Aorta (tissue), 5 donors: Measurements from ENCODE around the gene MTRF1. TPM values are rescaled to one million over a fixed set of nuclear protein-coding genes. Genes with fewer than 3 reads are reported as not detected.

Experiments used
- ATAC-seq: fragments of 200-7000 bp; cut with Tn5 transposase; one replicate; pipeline ENCODE4 v1.9.1; 2022; ENCODE audit warnings: moderate library complexity; ENCODE audit not compliant: low FRiP score
- DNase-seq, 2 donors: peaks; one replicate each; pipeline ENCODE4 v3.0.0-alpha.2; 2020
- H3K27ac ChIP-seq, 2 donors: one replicate each; pipeline ENCODE4 v1.5.1; 2013; ENCODE audit warnings: low read length in 2 of 2, mild to moderate bottlenecking in 2 of 2, moderate library complexity in 2 of 2, control low read depth in 1 of 2, inconsistent platforms in 1 of 2, low read depth in 1 of 2
- H3K27me3 ChIP-seq, 2 donors: one replicate each; pipeline ENCODE4 v1.6.1; 2013; ENCODE audit warnings: control low read depth in 1 of 2, low read length in 1 of 2, mild to moderate bottlenecking in 1 of 2, moderate library complexity in 1 of 2; ENCODE audit not compliant: insufficient read depth in 2 of 2, control insufficient read depth in 1 of 2
- H3K36me3 ChIP-seq, 2 donors: one replicate each; pipeline ENCODE4 v1.6.1; 2013; ENCODE audit warnings: control low read depth in 1 of 2, low read length in 1 of 2, mild to moderate bottlenecking in 1 of 2; ENCODE audit not compliant: insufficient read depth in 2 of 2, control insufficient read depth in 1 of 2
- H3K4me1 ChIP-seq, 2 donors: one replicate each; pipeline ENCODE4 v1.6.1; 2013; ENCODE audit warnings: low read length in 2 of 2, control low read depth in 1 of 2, mild to moderate bottlenecking in 1 of 2, moderate library complexity in 1 of 2; ENCODE audit not compliant: insufficient read depth in 2 of 2, control insufficient read depth in 1 of 2
- H3K4me3 ChIP-seq, 2 donors: one replicate each; pipeline ENCODE4 v1.5.1; 2013; ENCODE audit warnings: low read length in 2 of 2, control low read depth in 1 of 2, mild to moderate bottlenecking in 1 of 2
- H3K9me3 ChIP-seq: one replicate; pipeline ENCODE4 v1.6.1; 2013; ENCODE audit warnings: mild to moderate bottlenecking, low read length; ENCODE audit not compliant: control insufficient read depth
- WGBS, 2 donors: extraction: QIAGEN DNeasy Blood & Tissue Kit; methylation state at CpG; one replicate each; pipeline ENCODE4 v1.1.7; 2013; 5-methylcytosine and 5-hydroxymethylcytosine counted together
- intact Hi-C, 2 donors: fragments of 100-400 bp; cut with DNase I; formaldehyde crosslinking; loops; one replicate each; pipeline versions ENCODE4 v1.14.2 to v1.15.0; 2022
- polyA plus RNA-seq, 2 donors: library from polyadenylated mRNA; stranded (reverse); fragments of 200-250 nt; gene quantifications; one replicate each; pipeline ENCODE4 v1.2.3, GENCODE V29; 2013
- total RNA-seq, 2 donors: library from RNA; stranded (reverse); fragmentation: NEBNext Ultra II Directional; extraction: Animal tissue kit (Norgen Biotek cat#: 25700); gene quantifications; one replicate each; pipeline ENCODE4 v1.2.1, GENCODE V29; 2021
- donor health status: healthy with polysubstance abuse.
- donor health status: Bipolar disorder and iron deficiency.
- donor health status: DM: no; HTN: no; CAD: no.
- donor health status: DM: no; HTN: no; CAD: no.
- donor health status: DM: yes; HTN: yes; CAD: no.

MTRF1 gene
- total and polyA plus RNA-seq, 4 donors: 6.8 to 13.7 (median 10.0) TPM

DNA sequence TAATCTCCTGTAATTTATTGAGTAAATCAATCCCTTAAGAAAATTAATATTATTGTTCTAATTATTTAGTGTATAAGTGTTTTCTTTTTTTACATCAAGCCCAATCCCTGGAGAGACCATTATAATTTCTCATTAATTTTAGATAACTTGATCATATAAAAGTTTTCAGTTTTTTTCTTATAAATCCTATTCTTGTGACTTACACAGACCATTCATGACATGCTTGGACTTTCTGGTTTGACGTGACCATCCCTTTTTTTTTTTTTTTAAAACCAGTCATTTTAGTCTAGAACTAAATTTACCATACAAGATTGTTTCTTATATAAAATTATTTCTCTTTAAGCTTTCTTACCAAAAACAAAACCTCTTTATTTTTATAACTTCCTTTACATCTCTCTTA is 5.4 kb upstream of the MTRF1 start:
- H3K4me3 ChIP-seq: no peak overlapping the region
- H3K27me3 ChIP-seq: no peaks in the 10 kb centered on the region
- DNase-seq (no peak), ATAC-seq (no peak)
- H3K36me3 ChIP-seq: no peaks in the 10 kb centered on the region
- H3K4me1 ChIP-seq: no peaks in the 10 kb centered on the region
- intact Hi-C loops: no loop called here
- 10 to 15% methylated on average over 1 of the region's 1 CpG for whole genome bisulfite sequencing, 2 donors
- H3K9me3 ChIP-seq: no peaks in the 10 kb centered on the region
- H3K27ac ChIP-seq: no peak overlapping the region

GRCh38 chr13:41267106-41267505 is 3.7 kb upstream of the MTRF1 start:
- no peak overlapping the region for H3K27ac ChIP-seq
- DNase-seq (no peak), ATAC-seq (no peak)
- no peaks in the 10 kb centered on the region for H3K4me1 ChIP-seq
- no peak overlapping the region for H3K4me3 ChIP-seq
- intact Hi-C loops: no loop called here
- H3K36me3 ChIP-seq: no peaks in the 10 kb centered on the region
- H3K27me3 ChIP-seq: no peaks in the 10 kb centered on the region
- no peaks in the 10 kb centered on the region for H3K9me3 ChIP-seq

DNA sequence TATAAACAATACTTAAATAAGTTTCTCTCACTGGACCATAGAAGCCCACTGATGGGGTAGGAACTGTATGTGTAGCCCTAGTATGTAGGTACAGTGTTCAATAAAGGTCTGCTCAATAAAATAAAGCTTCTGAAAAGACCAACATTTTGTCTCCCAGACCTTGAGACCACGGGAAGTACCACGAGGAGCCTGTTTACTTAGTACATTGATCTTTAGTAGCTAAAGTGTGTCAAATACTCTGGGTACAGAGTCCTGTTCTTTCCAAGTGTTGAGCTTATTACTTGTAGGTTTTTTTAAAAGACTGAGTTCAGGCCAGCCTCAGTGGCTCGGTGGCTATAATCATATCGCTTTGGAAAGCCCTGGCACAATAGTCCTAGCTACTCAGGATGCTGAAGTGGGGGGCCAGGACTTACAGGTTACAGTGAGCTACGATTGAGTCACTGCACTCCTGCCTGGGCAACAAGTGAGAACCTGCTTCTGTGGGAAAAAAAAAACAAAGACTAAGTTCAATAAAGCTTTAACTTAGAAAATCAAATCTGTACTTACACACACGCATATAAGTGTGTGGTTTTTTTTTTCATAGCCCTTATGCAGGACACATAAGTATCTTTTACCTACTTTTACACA is 3.4 kb downstream of the MTRF1 start:
- DNase-seq (no peak), ATAC-seq (no peak)
- no peaks in the 10 kb centered on the region for H3K4me1 ChIP-seq
- H3K27ac ChIP-seq: no peak overlapping the region
- no peaks in the 10 kb centered on the region for H3K9me3 ChIP-seq
- H3K27me3 ChIP-seq: no peaks in the 10 kb centered on the region
- H3K4me3 ChIP-seq: no peak overlapping the region
- peaks cover 0 to 4% of the 10 kb centered on the region in 2 donors for H3K36me3 ChIP-seq
- 94 to 95% methylated on average over 6 of the region's 6 CpGs for WGBS, 2 donors
- intact Hi-C loops: no loop called here

- Histone ChIP-seq H3K27me3 (no peaks in the 10 kb centered on the region), H3K4me1 (no peaks in the 10 kb centered on the region), H3K4me3 (no peak overlapping the region), H3K36me3 (peaks cover 0 to 4% of the 10 kb centered on the region in 2 donors), H3K9me3 (no peaks in the 10 kb centered on the region), H3K27ac (no peak overlapping the region)
- intact Hi-C loops: no loop called here
- DNase-seq (no peak), ATAC-seq (no peak)
Observed at GRCh38 chr13:41257535-41257934, 5.8 kb downstream of the MTRF1 start.

DNA sequence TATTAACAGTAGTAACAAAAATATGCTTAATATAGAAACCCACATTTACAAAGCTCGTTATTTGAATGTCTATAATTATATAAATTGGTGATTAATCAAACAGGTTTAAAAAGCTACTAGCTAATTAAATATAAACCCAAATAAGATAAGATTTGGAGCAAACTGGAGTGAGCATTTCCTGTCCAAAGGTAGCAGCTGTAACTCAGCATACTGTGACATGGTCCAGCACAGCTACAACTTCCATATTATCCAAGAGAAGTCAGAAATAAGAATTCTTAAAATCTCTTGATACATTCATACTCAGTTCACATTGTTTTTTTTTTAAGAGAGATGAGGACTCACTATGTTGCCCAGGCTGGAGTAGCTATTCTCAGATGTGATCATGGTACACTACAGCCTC is 8.5 kb downstream of the MTRF1 start:
- Histone ChIP-seq H3K9me3 (no peaks in the 10 kb centered on the region), H3K4me1 (no peaks in the 10 kb centered on the region), H3K27ac (no peak overlapping the region), H3K4me3 (no peak overlapping the region), H3K27me3 (no peaks in the 10 kb centered on the region), H3K36me3 (peaks cover 0 to 3% of the 10 kb centered on the region in 2 donors)
- ATAC-seq (no peak), DNase-seq (no peak)
- 91 to 93% methylated on average over 1 of the region's 1 CpG for WGBS, 2 donors
- intact Hi-C loops: no loop called here

- Histone ChIP-seq H3K27ac (no peak overlapping the region), H3K9me3 (no peaks in the 10 kb centered on the region), H3K36me3 (no peaks in the 10 kb centered on the region), H3K4me1 (no peaks in the 10 kb centered on the region), H3K27me3 (no peaks in the 10 kb centered on the region), H3K4me3 (no peak overlapping the region)
- DNase-seq (no peak), ATAC-seq (no peak)
- intact Hi-C loops: no loop called here
Observed at GRCh38 chr13:41250993-41251392, 12.4 kb downstream of the MTRF1 start.

DNA sequence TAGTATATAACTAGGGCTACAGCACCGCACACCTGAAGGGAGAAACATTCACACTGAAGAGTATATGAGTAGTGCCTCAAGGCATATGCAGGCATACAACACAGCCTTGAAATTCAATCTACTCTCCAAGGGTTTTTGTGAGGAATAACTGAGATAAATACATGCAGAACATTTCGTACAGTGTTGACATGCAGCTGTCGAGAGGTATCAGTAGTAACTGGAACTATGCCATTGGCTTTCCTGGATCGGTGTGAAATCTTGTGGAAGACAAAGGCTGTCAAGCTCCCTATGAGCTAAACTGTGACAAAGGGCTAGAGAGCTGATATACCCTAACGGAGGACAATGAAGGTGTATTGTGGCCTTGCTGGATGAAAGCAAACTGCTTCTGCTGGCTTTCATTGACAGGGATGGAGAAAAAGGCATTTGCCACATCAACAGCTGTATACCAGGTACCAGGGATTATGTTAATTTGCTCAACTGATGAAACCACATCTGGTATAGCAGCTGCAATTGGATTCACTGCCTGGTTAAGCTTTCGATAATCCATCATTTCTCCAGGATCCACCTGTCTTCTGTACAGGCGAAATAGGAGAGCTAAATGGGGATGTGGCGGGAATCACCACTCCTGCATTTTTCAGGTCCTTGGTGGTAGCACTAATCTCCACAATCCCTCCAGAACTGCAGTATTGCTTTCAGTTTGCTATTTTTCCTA is 16.3 kb downstream of the MTRF1 start:
- H3K27me3 ChIP-seq: no peaks in the 10 kb centered on the region
- DNase-seq: no peak
- no peak overlapping the region for H3K4me3 ChIP-seq
- H3K9me3 ChIP-seq: no peaks in the 10 kb centered on the region
- no peaks in the 10 kb centered on the region for H3K36me3 ChIP-seq
- H3K27ac ChIP-seq: no peak overlapping the region
- intact Hi-C loops: no loop called here
- WGBS, 2 donors: 92 to 94% methylated on average over 8 of the region's 8 CpGs
- no peaks in the 10 kb centered on the region for H3K4me1 ChIP-seq
- no peak for ATAC-seq

GRCh38 chr13:41244556-41244955 is 18.8 kb downstream of the MTRF1 start:
- Histone ChIP-seq H3K4me1 (no peaks in the 10 kb centered on the region), H3K36me3 (no peaks in the 10 kb centered on the region), H3K27ac (no peak overlapping the region), H3K4me3 (no peak overlapping the region), H3K9me3 (no peaks in the 10 kb centered on the region), H3K27me3 (no peaks in the 10 kb centered on the region)
- intact Hi-C loops: no loop called here
- no peak for ATAC-seq
- DNase-seq: no peak
- 73 to 79% methylated on average over 3 of the region's 3 CpGs for WGBS, 2 donors

DNA sequence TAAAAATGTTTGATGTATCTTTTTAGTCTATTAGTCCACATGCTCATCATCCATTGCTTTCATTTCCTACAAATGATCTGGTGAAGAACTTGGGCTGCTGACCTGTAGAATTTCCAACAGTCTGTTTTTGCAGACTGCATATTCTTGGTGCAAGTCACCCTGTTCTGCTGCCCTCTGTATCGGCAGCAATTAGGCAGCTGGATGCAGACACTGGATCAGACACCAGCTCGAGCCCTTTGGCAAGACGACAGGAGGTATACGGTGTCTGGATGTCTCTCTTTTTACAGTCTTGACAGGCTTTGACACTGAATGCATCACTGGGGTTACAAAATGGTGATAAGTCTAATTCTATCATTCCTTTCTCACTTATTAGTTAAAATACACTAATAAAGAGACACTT is 21.8 kb downstream of the MTRF1 start:
- H3K9me3 ChIP-seq: no peaks in the 10 kb centered on the region
- H3K4me1 ChIP-seq: no peaks in the 10 kb centered on the region
- H3K27ac ChIP-seq: no peak overlapping the region
- H3K27me3 ChIP-seq: no peaks in the 10 kb centered on the region
- intact Hi-C loops: no loop called here
- ATAC-seq (no peak), DNase-seq (no peak)
- H3K4me3 ChIP-seq: no peak overlapping the region
- 86 to 90% methylated on average over 4 of the region's 4 CpGs for WGBS, 2 donors
- no peaks in the 10 kb centered on the region for H3K36me3 ChIP-seq
